ENCODE results near the gene PCSK2. TPM values are rescaled to one million over a fixed set of nuclear protein-coding genes. Genes with fewer than 3 reads are reported as not detected.

The PCSK2 gene
- total RNA-seq, 2 experiments from 2014 or later, result not detected

- BruUV-seq (replicated peaks), result no TSS peak
- ChIA-PET CTCF (ENCODE audit: unreplicated experiment) (no interaction called here), POLR2A (no interaction called here)
- DNase-seq (ENCODE audit: low spot score), result no peak
- TF ChIP-seq, protein P1, sequence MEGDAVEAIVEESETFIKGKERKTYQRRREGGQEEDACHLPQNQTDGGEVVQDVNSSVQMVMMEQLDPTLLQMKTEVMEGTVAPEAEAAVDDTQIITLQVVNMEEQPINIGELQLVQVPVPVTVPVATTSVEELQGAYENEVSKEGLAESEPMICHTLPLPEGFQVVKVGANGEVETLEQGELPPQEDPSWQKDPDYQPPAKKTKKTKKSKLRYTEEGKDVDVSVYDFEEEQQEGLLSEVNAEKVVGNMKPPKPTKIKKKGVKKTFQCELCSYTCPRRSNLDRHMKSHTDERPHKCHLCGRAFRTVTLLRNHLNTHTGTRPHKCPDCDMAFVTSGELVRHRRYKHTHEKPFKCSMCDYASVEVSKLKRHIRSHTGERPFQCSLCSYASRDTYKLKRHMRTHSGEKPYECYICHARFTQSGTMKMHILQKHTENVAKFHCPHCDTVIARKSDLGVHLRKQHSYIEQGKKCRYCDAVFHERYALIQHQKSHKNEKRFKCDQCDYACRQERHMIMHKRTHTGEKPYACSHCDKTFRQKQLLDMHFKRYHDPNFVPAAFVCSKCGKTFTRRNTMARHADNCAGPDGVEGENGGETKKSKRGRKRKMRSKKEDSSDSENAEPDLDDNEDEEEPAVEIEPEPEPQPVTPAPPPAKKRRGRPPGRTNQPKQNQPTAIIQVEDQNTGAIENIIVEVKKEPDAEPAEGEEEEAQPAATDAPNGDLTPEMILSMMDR (conservative IDR thresholded peaks at IDR 0.05; ENCODE audit: low read length), result no peak
- no peak for TF ChIP-seq EZH2phosphoT487 (IDR thresholded peaks at IDR 0.05; ENCODE audit: borderline replicate concordance, low read depth, low read length)
- Histone ChIP-seq H3K4me2 (ENCODE audit: low read length) (no peak overlapping the region), H3K79me2 (ENCODE audit: insufficient read depth, low read depth, low read length) (no peaks in the 10 kb centered on the region), H4K20me1 (ENCODE audit: insufficient read depth, low read length) (no peaks in the 10 kb centered on the region), H3K9me2 (ENCODE audit: insufficient read depth, low read length) (no peaks in the 10 kb centered on the region), H3K4me3 (ENCODE audit: low read depth, low read length, poor library complexity, severe bottlenecking) (no peak overlapping the region), H3K27ac (ENCODE audit: low read depth, low read length, poor library complexity, severe bottlenecking) (no peak overlapping the region), H3K4me1 (ENCODE audit: insufficient read depth, low read length, poor library complexity, severe bottlenecking) (no peaks in the 10 kb centered on the region), H3K36me3 (ENCODE audit: insufficient read depth, low read length) (no peaks in the 10 kb centered on the region), H3K9me3 (ENCODE audit: low read length) (no peaks in the 10 kb centered on the region), H2AFZ (ENCODE audit: low read length) (no peak overlapping the region)
- intact Hi-C loops (cut with micrococcal nuclease; ENCODE audit: unreplicated experiment), result no loop called here
Observed at GRCh38 chr20:17381724-17382123, 154.9 kb downstream of the PCSK2 start.

- no peak for DNase-seq (ENCODE audit: low spot score)
- H3K4me2 ChIP-seq (ENCODE audit: low read length), result no peak overlapping the region
- H3K4me1 ChIP-seq (ENCODE audit: insufficient read depth, low read length, poor library complexity, severe bottlenecking), result no peaks in the 10 kb centered on the region
- no peaks in the 10 kb centered on the region for H3K36me3 ChIP-seq (ENCODE audit: insufficient read depth, low read length)
- TF ChIP-seq, protein P1 (conservative IDR thresholded peaks at IDR 0.05; ENCODE audit: low read length), result no peak
- no peak for TF ChIP-seq EZH2phosphoT487 (IDR thresholded peaks at IDR 0.05; ENCODE audit: borderline replicate concordance, low read depth, low read length)
- intact Hi-C loops (cut with micrococcal nuclease; ENCODE audit: unreplicated experiment), result no loop called here
- POLR2A ChIA-PET, result no interaction called here
- H2AFZ ChIP-seq (ENCODE audit: low read length), result no peak overlapping the region
- H3K27ac ChIP-seq (ENCODE audit: low read depth, low read length, poor library complexity, severe bottlenecking), result no peak overlapping the region
- CTCF ChIA-PET (ENCODE audit: unreplicated experiment), result no interaction called here
- no peaks in the 10 kb centered on the region for H4K20me1 ChIP-seq (ENCODE audit: insufficient read depth, low read length)
- H3K79me2 ChIP-seq (ENCODE audit: insufficient read depth, low read depth, low read length), result no peaks in the 10 kb centered on the region
- no peak overlapping the region for H3K4me3 ChIP-seq (ENCODE audit: low read depth, low read length, poor library complexity, severe bottlenecking)
- H3K9me2 ChIP-seq (ENCODE audit: insufficient read depth, low read length), result no peaks in the 10 kb centered on the region
- no peaks in the 10 kb centered on the region for H3K9me3 ChIP-seq (ENCODE audit: low read length)
- no TSS peak for BruUV-seq (replicated peaks)
Observed at GRCh38 chr20:17385798-17386197, 159.0 kb downstream of the PCSK2 start.

GRCh38 chr20:17390655-17391054 lies 163.8 kb downstream of the PCSK2 start:
- Histone ChIP-seq H3K4me2 (ENCODE audit: low read length) (no peak overlapping the region), H3K9me2 (ENCODE audit: insufficient read depth, low read length) (no peaks in the 10 kb centered on the region), H4K20me1 (ENCODE audit: insufficient read depth, low read length) (no peaks in the 10 kb centered on the region), H3K36me3 (ENCODE audit: insufficient read depth, low read length) (no peaks in the 10 kb centered on the region), H3K4me1 (ENCODE audit: insufficient read depth, low read length, poor library complexity, severe bottlenecking) (no peaks in the 10 kb centered on the region), H3K79me2 (ENCODE audit: insufficient read depth, low read depth, low read length) (no peaks in the 10 kb centered on the region), H3K9me3 (ENCODE audit: low read length) (no peaks in the 10 kb centered on the region), H3K27ac (ENCODE audit: low read depth, low read length, poor library complexity, severe bottlenecking) (no peak overlapping the region), H2AFZ (ENCODE audit: low read length) (no peak overlapping the region), H3K4me3 (ENCODE audit: low read depth, low read length, poor library complexity, severe bottlenecking) (no peak overlapping the region)
- intact Hi-C loops (cut with micrococcal nuclease; ENCODE audit: unreplicated experiment), result no loop called here
- TF ChIP-seq, protein P1 (conservative IDR thresholded peaks at IDR 0.05; ENCODE audit: low read length), result no peak
- no peak for TF ChIP-seq EZH2phosphoT487 (IDR thresholded peaks at IDR 0.05; ENCODE audit: borderline replicate concordance, low read depth, low read length)
- no peak for DNase-seq (ENCODE audit: low spot score)
- ChIA-PET POLR2A (no interaction called here), CTCF (ENCODE audit: unreplicated experiment) (no interaction called here)
- BruUV-seq (replicated peaks), result no TSS peak
